Measurements from ENCODE around the gene ZNF609.
"Not testable (repeated sequence)": the region's sequence is repeated elsewhere in the genome, so short reads cannot be mapped to it uniquely, and the experiment has no call there.

ZNF609 gene

DNA sequence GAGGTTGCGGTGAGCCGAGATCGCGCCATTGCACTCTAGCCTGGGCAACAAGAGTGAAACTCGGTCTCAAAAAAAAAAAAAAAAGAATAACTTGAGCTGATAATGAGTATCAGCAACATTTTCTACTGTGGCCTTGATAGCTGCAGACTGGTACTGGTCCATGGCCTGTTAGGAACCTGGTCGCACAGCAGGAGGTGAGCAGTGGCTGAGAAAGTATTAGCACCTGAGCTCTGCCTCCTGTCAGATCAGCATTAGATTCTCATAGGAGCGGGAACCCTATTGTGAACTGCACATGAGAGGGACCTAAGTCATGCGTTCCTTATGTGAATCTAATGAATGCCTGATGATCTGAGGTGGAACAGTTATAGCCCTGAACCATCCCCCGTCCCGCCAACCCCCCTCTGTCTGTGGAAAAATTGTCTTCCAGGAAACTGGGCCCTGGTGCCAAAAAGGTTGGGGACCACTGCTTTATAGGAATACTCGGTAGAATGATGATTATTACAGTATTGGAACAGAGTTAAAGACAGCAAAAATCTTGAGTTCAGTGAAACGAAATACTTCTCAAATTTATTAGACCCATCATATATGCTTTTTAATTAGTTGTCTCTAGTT, 126.0 kb downstream of the ZNF609 start:
- DNase-seq (ENCODE audit: low read depth): no peak

DNA sequence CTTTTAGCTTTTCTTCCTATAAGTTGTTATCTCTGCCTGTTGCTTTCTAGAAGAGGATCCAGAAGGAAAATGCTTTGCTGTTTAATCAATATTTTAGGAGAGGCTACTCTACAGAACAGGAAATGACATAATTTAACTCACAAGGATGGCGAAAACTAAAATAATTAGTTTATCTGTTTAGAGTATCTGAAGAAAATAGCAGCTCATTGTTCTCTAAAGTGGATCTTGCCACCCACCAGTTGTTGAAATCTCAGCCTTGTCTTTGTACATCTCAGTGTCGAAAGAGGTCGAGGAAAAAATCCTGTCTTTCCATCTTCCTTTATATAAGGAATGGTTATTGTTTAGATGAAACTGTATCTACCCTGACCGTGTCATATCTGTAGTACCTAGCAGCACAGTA, 126.6 kb downstream of the ZNF609 start:
- no peak for DNase-seq (ENCODE audit: low read depth)

- DNase-seq (ENCODE audit: low read depth): no peak
Measured at GRCh38 chr15:64589435-64590084, 129.2 kb downstream of the ZNF609 start.

GRCh38 chr15:64592845-64593244, 132.5 kb downstream of the ZNF609 start:
- DNase-seq (ENCODE audit: low read depth): not testable (repeated sequence)

DNA sequence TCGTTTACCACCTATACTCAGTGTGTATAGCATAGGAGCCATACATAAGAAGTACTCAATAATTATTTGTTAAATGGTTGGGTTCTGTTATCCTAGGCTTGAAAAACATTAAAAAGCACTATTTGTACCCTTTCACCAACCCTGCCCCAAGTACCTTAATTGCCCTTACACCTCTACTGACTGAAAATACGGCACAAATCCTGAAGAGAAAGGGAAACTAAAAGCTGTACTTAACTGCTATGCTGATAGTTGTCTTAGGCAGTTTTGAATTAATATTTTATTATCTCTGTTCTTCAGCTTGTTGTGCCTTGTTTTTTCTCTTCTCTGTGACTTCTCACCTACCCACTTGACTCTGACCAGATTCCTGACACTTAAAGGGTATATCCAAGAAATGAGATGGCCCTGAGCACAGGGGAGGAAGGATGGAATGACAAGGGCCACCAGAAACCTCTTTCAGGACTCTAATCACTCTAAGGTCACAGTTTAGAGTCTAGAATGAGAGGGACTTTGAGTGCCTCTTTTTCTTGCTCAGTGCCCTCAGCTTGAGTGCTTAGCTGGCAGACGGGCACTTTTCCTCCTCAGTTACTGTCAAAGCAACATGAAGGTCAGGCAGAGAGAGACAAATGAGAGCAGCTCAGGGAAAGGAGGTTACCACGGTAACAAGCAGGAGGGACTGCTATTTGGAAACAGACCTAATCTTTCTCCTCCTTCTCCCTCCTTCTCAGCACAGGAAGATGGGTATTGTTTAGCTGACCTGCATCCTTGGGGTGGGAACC, 136.5 kb downstream of the ZNF609 start:
- no peak for DNase-seq (ENCODE audit: low read depth)

DNA sequence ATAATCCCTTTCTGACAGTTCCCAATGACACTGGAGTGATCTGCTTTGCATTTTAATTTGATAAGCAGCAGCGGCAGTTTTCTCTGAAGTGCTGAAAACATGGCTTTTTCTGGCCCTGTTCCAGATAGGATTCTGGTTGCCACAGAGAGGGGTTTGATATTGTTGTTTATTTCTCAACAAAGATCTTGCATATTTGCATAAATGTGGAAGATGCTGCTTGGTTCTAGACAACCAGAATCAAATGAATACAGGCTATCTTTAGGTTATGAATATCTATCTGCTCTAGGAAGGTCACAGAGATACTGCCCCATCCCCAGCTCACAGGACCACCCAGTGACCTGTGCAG, 137.1 kb downstream of the ZNF609 start:
- DNase-seq (ENCODE audit: low read depth): no peak

- no peak for DNase-seq (ENCODE audit: low read depth)
Measured at GRCh38 chr15:64599226-64599625, 138.8 kb downstream of the ZNF609 start.

DNA sequence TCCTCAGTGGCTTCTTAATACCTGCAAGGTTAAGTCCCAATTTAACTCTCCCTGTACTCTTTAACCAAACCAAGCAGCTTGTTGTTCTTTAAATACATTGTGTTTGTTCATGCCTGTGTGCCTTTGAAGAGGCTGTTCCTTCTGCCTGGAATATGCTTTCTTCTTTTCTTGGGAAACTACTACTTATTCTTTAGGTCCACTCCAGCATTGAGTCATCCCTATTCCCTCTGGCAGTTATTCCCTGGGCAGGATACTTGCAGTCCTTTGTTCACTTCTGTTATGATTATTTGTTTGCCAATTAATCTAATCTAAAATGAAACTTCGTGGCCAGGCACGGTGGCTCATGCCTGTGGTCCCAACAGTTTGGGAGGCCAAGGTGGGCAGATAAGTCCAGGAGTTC, 139.3 kb downstream of the ZNF609 start:
- no peak for DNase-seq (ENCODE audit: low read depth)

- no peak for DNase-seq (ENCODE audit: low read depth)
Measured at GRCh38 chr15:64600794-64601193, 140.4 kb downstream of the ZNF609 start.

DNA sequence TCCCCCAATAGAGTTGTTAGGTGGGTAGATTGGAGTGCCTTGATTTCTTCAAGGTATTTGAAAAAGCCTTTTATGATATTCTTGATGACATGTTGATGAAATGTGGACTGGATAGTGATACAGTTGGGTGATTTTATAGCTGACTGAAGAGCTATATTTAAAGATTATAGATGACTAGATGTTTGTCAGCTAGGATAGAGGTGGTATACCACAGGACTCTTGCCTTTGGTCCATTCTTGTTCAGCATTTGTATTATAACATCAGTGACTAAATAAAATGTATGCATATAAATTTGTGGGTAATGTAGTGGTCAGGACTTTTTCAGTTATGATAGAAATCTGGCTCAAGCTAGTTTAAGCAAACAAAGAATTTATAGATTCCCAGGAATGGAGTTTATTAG, 143.9 kb downstream of the ZNF609 start:
- no peak for DNase-seq (ENCODE audit: low read depth)

GRCh38 chr15:64607416-64607815, 147.0 kb downstream of the ZNF609 start:
- not testable (repeated sequence) for DNase-seq (ENCODE audit: low read depth)

GRCh38 chr15:64610257-64610919, 150.0 kb downstream of the ZNF609 start:
- no peak for DNase-seq (ENCODE audit: low read depth)

GRCh38 chr15:64611085-64611725, 150.8 kb downstream of the ZNF609 start:
- DNase-seq (ENCODE audit: low read depth): no peak

GRCh38 chr15:64614519-64614918, 154.1 kb downstream of the ZNF609 start:
- no peak for DNase-seq (ENCODE audit: low read depth)

GRCh38 chr15:64617727-64618126, 157.3 kb downstream of the ZNF609 start:
- DNase-seq (ENCODE audit: low read depth): no peak

DNA sequence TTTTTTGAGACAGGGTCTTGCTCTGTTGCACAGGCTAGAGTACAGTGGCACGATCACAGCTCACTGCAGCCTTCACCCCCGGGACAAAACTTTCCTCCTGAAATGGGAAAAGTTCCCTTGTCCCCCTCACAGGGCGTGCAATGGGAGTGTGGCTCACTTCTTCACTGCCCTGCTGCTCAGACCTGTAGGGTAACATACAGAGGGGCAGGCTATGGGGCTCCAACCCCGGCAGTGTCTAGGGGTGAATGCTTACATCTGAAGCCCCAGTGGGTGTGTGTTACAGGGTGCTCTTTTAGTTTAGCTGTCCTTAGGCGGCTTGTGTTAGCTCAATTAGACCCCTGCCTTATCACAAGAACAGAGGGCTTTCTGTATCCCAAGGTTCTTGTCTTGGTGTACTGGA, 157.8 kb downstream of the ZNF609 start:
- DNase-seq (ENCODE audit: low read depth): no peak

GRCh38 chr15:64618540-64618939, 158.2 kb downstream of the ZNF609 start:
- no peak for DNase-seq (ENCODE audit: low read depth)

GRCh38 chr15:64619880-64620839, 159.8 kb downstream of the ZNF609 start:
- no peak for DNase-seq (ENCODE audit: low read depth)

DNA sequence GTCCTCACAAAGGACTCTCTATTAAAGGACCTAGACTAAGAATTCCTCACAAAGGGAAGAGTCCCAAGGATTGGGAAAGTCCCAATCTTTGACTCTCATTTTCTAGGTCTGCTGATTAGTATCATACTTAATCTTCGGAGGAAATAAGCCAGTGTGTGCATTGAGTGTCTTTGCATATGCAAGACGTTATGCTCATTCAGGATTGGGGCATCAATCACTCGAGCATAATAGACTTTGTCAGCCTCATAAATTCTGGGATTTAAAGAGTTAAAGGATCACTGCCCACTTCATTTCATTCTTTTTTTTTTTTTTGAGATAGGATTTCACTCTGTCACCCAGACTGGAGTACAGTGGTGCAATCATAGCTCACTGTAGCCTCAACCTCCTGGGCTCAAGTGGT, 160.7 kb downstream of the ZNF609 start:
- no peak for DNase-seq (ENCODE audit: low read depth)

GRCh38 chr15:64622410-64623260, 162.3 kb downstream of the ZNF609 start:
- peak; percentile 30 for DNase-seq (ENCODE audit: low read depth)
